WTC11 (cell line): ENCODE results near the gene CACYBP. TPM values are rescaled to one million over a fixed set of nuclear protein-coding genes. Genes with fewer than 3 reads are reported as not detected.
A peak's percentile ranks its signal among the peaks of the same experiment; 100 is the strongest.

ENCODE experiments used
- AR ChIP-seq: fragments of 250-450 bp; sonication (Bioruptor Pico); IDR thresholded peaks from 2 replicates; pipeline ENCODE4 v1.9.0; 2021; ENCODE audit warnings: mild to moderate bottlenecking
- ATF1 ChIP-seq: sonication (generic); formaldehyde crosslinking; IDR thresholded peaks from 2 replicates; pipeline ENCODE4 v1.8.1; 2023; ENCODE audit warnings: mild to moderate bottlenecking, moderate library complexity, missing genetic modification reagents
- CREB1 ChIP-seq: sonication (generic); formaldehyde crosslinking; IDR thresholded peaks from 2 replicates; pipeline ENCODE4 v1.8.0; 2023; ENCODE audit warnings: mild to moderate bottlenecking, missing genetic modification reagents
- E2F4 ChIP-seq: sonication (generic); formaldehyde crosslinking; IDR thresholded peaks from 2 replicates; pipeline ENCODE4 v1.8.1; 2022; ENCODE audit warnings: low read depth, mild to moderate bottlenecking, moderate library complexity, missing genetic modification reagents, borderline replicate concordance
- E2F5 ChIP-seq: sonication (generic); formaldehyde crosslinking; IDR thresholded peaks from 2 replicates; pipeline ENCODE4 v1.8.1; 2022; ENCODE audit warnings: mild to moderate bottlenecking, moderate library complexity, missing genetic modification reagents
- ELF4 ChIP-seq: sonication (generic); formaldehyde crosslinking; IDR thresholded peaks from 2 replicates; pipeline ENCODE4 v1.8.1; 2022; ENCODE audit warnings: low read depth, mild to moderate bottlenecking, moderate library complexity, missing genetic modification reagents
- ETV6 ChIP-seq: sonication (generic); formaldehyde crosslinking; IDR thresholded peaks from 2 replicates; pipeline ENCODE4 v1.8.1; 2022; ENCODE audit warnings: mild to moderate bottlenecking, missing genetic modification reagents
- FOXP4 ChIP-seq: sonication (generic); formaldehyde crosslinking; IDR thresholded peaks from 2 replicates; pipeline ENCODE4 v1.8.0; 2022; ENCODE audit warnings: mild to moderate bottlenecking, missing genetic modification reagents
- GTF2I ChIP-seq: fragments of 250-450 bp; sonication (Bioruptor Pico); conservative IDR thresholded peaks from 2 replicates; pipeline ENCODE4 v1.4.0; 2021; ENCODE audit warnings: mild to moderate bottlenecking
- JAZF1 ChIP-seq: fragments of 250-450 bp; sonication (Bioruptor Pico); IDR thresholded peaks from 2 replicates; pipeline ENCODE4 v1.9.0; 2021; ENCODE audit warnings: moderate library complexity, mild to moderate bottlenecking, inconsistent platforms
- KAT7 ChIP-seq: sonication (generic); formaldehyde crosslinking; IDR thresholded peaks from 2 replicates; pipeline ENCODE4 v1.8.1; 2023; ENCODE audit warnings: missing genetic modification reagents, mild to moderate bottlenecking, borderline replicate concordance
- MLX ChIP-seq: sonication (generic); formaldehyde crosslinking; IDR thresholded peaks from 2 replicates; pipeline ENCODE4 v1.8.1; 2023; ENCODE audit warnings: mild to moderate bottlenecking, missing genetic modification reagents, moderate library complexity
- MYBL2 ChIP-seq: sonication (generic); formaldehyde crosslinking; IDR thresholded peaks from 2 replicates; pipeline ENCODE4 v1.8.1; 2023; ENCODE audit warnings: mild to moderate bottlenecking, moderate library complexity, missing genetic modification reagents
- NR1H2 ChIP-seq: sonication (generic); formaldehyde crosslinking; IDR thresholded peaks from 2 replicates; pipeline ENCODE4 v1.9.0; 2021; ENCODE audit warnings: mild to moderate bottlenecking, moderate library complexity, missing genetic modification reagents
- OVOL2 ChIP-seq: fragments of 250-450 bp; sonication (Bioruptor Pico); IDR thresholded peaks from 2 replicates; pipeline ENCODE4 v1.9.0; 2021; ENCODE audit warnings: mild to moderate bottlenecking, borderline replicate concordance
- RELA ChIP-seq: sonication (generic); formaldehyde crosslinking; IDR thresholded peaks from 2 replicates; pipeline ENCODE4 v1.8.1; 2022; ENCODE audit warnings: missing genetic modification reagents, mild to moderate bottlenecking, borderline replicate concordance
- TCF7 ChIP-seq: sonication (generic); formaldehyde crosslinking; IDR thresholded peaks from 2 replicates; pipeline ENCODE4 v1.8.0; 2022; ENCODE audit warnings: mild to moderate bottlenecking, low read depth, missing genetic modification reagents, moderate library complexity
- USF2 ChIP-seq: sonication (generic); formaldehyde crosslinking; IDR thresholded peaks from 2 replicates; pipeline ENCODE4 v1.8.1; 2023; ENCODE audit warnings: mild to moderate bottlenecking, missing genetic modification reagents, moderate library complexity
- ZNF138 ChIP-seq: sonication (generic); formaldehyde crosslinking; conservative IDR thresholded peaks from 2 replicates; pipeline ENCODE4 v1.8.1; 2022; ENCODE audit warnings: mild to moderate bottlenecking, moderate library complexity, missing genetic modification reagents
- ZNF232 ChIP-seq: sonication (generic); formaldehyde crosslinking; IDR thresholded peaks from 2 replicates; pipeline ENCODE4 v1.8.0; 2022; ENCODE audit warnings: mild to moderate bottlenecking, missing genetic modification reagents
- ZNF263 ChIP-seq: sonication (generic); formaldehyde crosslinking; IDR thresholded peaks from 2 replicates; pipeline ENCODE4 v1.8.1; 2022; ENCODE audit warnings: low read depth, mild to moderate bottlenecking, moderate library complexity, missing genetic modification reagents
- ZNF416 ChIP-seq: fragments of 250-450 bp; sonication (Bioruptor Pico); IDR thresholded peaks from 2 replicates; pipeline ENCODE4 v1.9.0; 2021; ENCODE audit warnings: mild to moderate bottlenecking, inconsistent platforms
- ZNF532 ChIP-seq: fragments of 250-450 bp; sonication (Bioruptor Pico); IDR thresholded peaks from 2 replicates; pipeline ENCODE4 v1.9.0; 2021; ENCODE audit warnings: mild to moderate bottlenecking, borderline replicate concordance
- ZSCAN18 ChIP-seq: fragments of 250-450 bp; sonication (Bioruptor Pico); IDR thresholded peaks from 2 replicates; pipeline ENCODE4 v2.1.2; 2022; ENCODE audit warnings: mild to moderate bottlenecking, moderate library complexity
- total RNA-seq: library from RNA; stranded (reverse); gene quantifications from 3 replicates; pipeline ENCODE4 v1.2.3, GENCODE V29; 2021

CACYBP gene
- total RNA-seq, 1 experiment from 2014 or later = 211 TPM

GRCh38 chr1:174999936-175000696 lies at the start of gene CACYBP (continued):
- TF ChIP-seq GTF2I (CRISPR knock-in tag) (no peak), ZSCAN18 (no peak), ZNF138 (CRISPR knock-in tag) (no peak), OVOL2 (CRISPR knock-in tag) (no peak), ZNF532 (CRISPR knock-in tag) (no peak), RELA (peak; percentile 56; the same call in 1 of the 2 replicates), USF2 (CRISPR knock-in tag) (no peak), AR (CRISPR knock-in tag) (no peak), E2F5 (CRISPR knock-in tag) (peak; percentile 87), CREB1 (CRISPR knock-in tag) (no peak), JAZF1 (CRISPR knock-in tag) (no peak), MLX (CRISPR knock-in tag) (no peak; the same call in 1 of the 2 replicates), MYBL2 (peak; percentile 80), ZNF263 (no peak), FOXP4 (CRISPR knock-in tag) (peak; percentile 93), ZNF416 (CRISPR knock-in tag) (no peak), ELF4 (no peak), ETV6 (CRISPR knock-in tag) (peak; percentile 72; the same call in 1 of the 2 replicates), NR1H2 (no peak), KAT7 (0 out of 2 replicates have a peak, but pooled peaks have one; percentile 79), TCF7 (CRISPR knock-in tag) (no peak), ZNF232 (peak; percentile 88), E2F4 (CRISPR knock-in tag) (no peak; the same call in 1 of the 2 replicates), ATF1 (no peak; the same call in 1 of the 2 replicates)
